ENCODE data around the gene BBS7. TPM values are rescaled to one million over a fixed set of nuclear protein-coding genes. Genes with fewer than 3 reads are reported as not detected.
A peak's percentile ranks its signal among the peaks of the same experiment; 100 is the strongest.

Gene BBS7
- 10 to 100 TPM in 2 of 5 experiments, 1 to 10 TPM in 3; 3.7 to 13.1 (median 8.1) TPM for total RNA-seq
- 1 to 10 TPM; 7.9 to 8.1 TPM for polyA plus RNA-seq
- total RNA-seq, result 7.3 reads per million, percentile 30 among the genes with 10 or more reads in this experiment

- Mint-ChIP-seq H3K9me3 (no peaks in the 10 kb centered on the region), H3K27me3 (peaks cover 0 to 30% (median 12%) of the 10 kb centered on the region in 5 donors), H3K36me3 (peaks cover 3 to 18% (median 17%) of the 10 kb centered on the region in 5 donors), H3K4me3 (peak within 1 kb of the TSS; percentile 88 to 98 (median 97)), H3K4me1 (peaks cover 9 to 17% (median 15%) of the 10 kb centered on the region in 7 donors), H3K27ac (peak within 1 kb of the TSS; percentile 69 to 95 (median 90))
- Histone ChIP-seq H3K4me3 (ENCODE audit: low read length) (peak within 1 kb of the TSS; percentile 99), H3K9me3 (ENCODE audit: control insufficient read depth in 2 of 3, low read length in 3 of 3) (no peaks in the 10 kb centered on the region), H3K27ac (ENCODE audit: low read depth, low read length) (peak within 1 kb of the TSS; percentile 77), H3K27me3 (ENCODE audit: control insufficient read depth in 2 of 2, insufficient read depth in 2 of 2, low read length in 2 of 2) (no peaks in the 10 kb centered on the region), H3K36me3 (ENCODE audit: control insufficient read depth in 2 of 3, insufficient read depth in 3 of 3, low read length in 3 of 3) (peaks cover 0 to 7% (median 0%) of the 10 kb centered on the region in 3 experiments), H3K4me1 (ENCODE audit: control insufficient read depth in 2 of 2, insufficient read depth in 2 of 2, low read length in 2 of 2) (peaks cover 0 to 10% of the 10 kb centered on the region in 2 donors)
- ChIA-PET POLR2A (interaction anchor here (0.9 to 1.9 kb wide), 5 partner anchors 8 to 70 kb away, joined by 3 to 4 read pairs (median 4); partner anchors contain the start of gene EXOSC9), CTCF (interaction anchor here (0.6 to 0.9 kb wide), 3 partner anchors 30 to 1037 kb away, joined by 3 to 5 read pairs (median 5); no protein-coding TSS in a partner anchor)
- intact Hi-C loops (cut with micrococcal nuclease), result loop anchor here (1.0 to 10.0 kb wide), 11 partner anchors 31 to 1053 kb away; partner anchors contain the start of genes BBS12 (in 2 of the 2), BLTP1 (in 2 of the 2), EXOSC9 (in 2 of the 2) and ANXA5 (in 1 of the 2)
- peak; percentile 98 for ATAC-seq
- DNase-seq, result peak; percentile 79 to 93 (median 89)
Measured at GRCh38 chr4:121869841-121870822, at the start of gene BBS7. TSS of gene BBS7 (minus strand) at chr4:121870474. CDS start at chr4:121870313, 161 bp downstream.

- CTCF ChIA-PET, result no interaction called here
- POLR2A ChIA-PET, result no interaction called here
- H3K9me3 Mint-ChIP-seq, result peaks cover 0 to 4% (median 0%) of the 10 kb centered on the region in 11 donors
- no peak for ATAC-seq
- Histone ChIP-seq H3K27me3 (ENCODE audit: control insufficient read depth in 2 of 2, insufficient read depth in 2 of 2, low read length in 2 of 2) (no peaks in the 10 kb centered on the region), H3K36me3 (ENCODE audit: control insufficient read depth in 2 of 3, insufficient read depth in 3 of 3, low read length in 3 of 3) (no peaks in the 10 kb centered on the region), H3K9me3 (ENCODE audit: control insufficient read depth in 2 of 3, low read length in 3 of 3) (no peaks in the 10 kb centered on the region), H3K4me3 (ENCODE audit: low read length) (no peak overlapping the region), H3K27ac (ENCODE audit: low read depth, low read length) (no peak overlapping the region), H3K4me1 (ENCODE audit: control insufficient read depth in 2 of 2, insufficient read depth in 2 of 2, low read length in 2 of 2) (no peaks in the 10 kb centered on the region)
- no peak for DNase-seq
- intact Hi-C loops (cut with micrococcal nuclease), result no loop called here
- H3K4me1 Mint-ChIP-seq, result peaks cover 0 to 6% (median 4%) of the 10 kb centered on the region in 7 donors
- peaks cover 0 to 8% (median 0%) of the 10 kb centered on the region in 5 donors for H3K27me3 Mint-ChIP-seq
- no peaks in the 10 kb centered on the region for H3K36me3 Mint-ChIP-seq
- no peak overlapping the region for H3K4me3 Mint-ChIP-seq
- H3K27ac Mint-ChIP-seq, result no peak overlapping the region
Measured at GRCh38 chr4:121913667-121914066, 43.4 kb upstream of the BBS7 start.

GRCh38 chr4:121908346-121908745 lies 38.1 kb upstream of the BBS7 start:
- H3K27me3 Mint-ChIP-seq, result peaks cover 11 to 23% (median 15%) of the 10 kb centered on the region in 5 donors
- CTCF ChIA-PET, result no interaction called here
- intact Hi-C loops (cut with micrococcal nuclease), result loop anchor here in 1 of 2 donors (10.0 kb wide), 1 partner anchor 406 kb away; no protein-coding TSS in a partner anchor
- H3K27ac ChIP-seq (ENCODE audit: low read depth, low read length), result no peak overlapping the region
- H3K4me3 ChIP-seq (ENCODE audit: low read length), result no peak overlapping the region
- H3K27ac Mint-ChIP-seq, result no peak overlapping the region
- H3K4me1 Mint-ChIP-seq, result no peaks in the 10 kb centered on the region
- ATAC-seq, result no peak
- no peak for DNase-seq
- H3K4me3 Mint-ChIP-seq, result no peak overlapping the region
- H3K36me3 ChIP-seq (ENCODE audit: control insufficient read depth in 2 of 3, insufficient read depth in 3 of 3, low read length in 3 of 3), result no peaks in the 10 kb centered on the region
- POLR2A ChIA-PET, result no interaction called here
- no peaks in the 10 kb centered on the region for H3K4me1 ChIP-seq (ENCODE audit: control insufficient read depth in 2 of 2, insufficient read depth in 2 of 2, low read length in 2 of 2)
- no peaks in the 10 kb centered on the region for H3K27me3 ChIP-seq (ENCODE audit: control insufficient read depth in 2 of 2, insufficient read depth in 2 of 2, low read length in 2 of 2)
- peaks cover 0 to 4% (median 0%) of the 10 kb centered on the region in 11 donors for H3K9me3 Mint-ChIP-seq
- H3K36me3 Mint-ChIP-seq, result no peaks in the 10 kb centered on the region
- no peaks in the 10 kb centered on the region for H3K9me3 ChIP-seq (ENCODE audit: control insufficient read depth in 2 of 3, low read length in 3 of 3)

GRCh38 chr4:121900132-121900983 lies 30.1 kb upstream of the BBS7 start:
- H3K9me3 Mint-ChIP-seq, result peaks cover 0 to 3% (median 0%) of the 10 kb centered on the region in 11 donors
- ChIA-PET POLR2A (interaction anchor here (0.7 to 1.2 kb wide), 2 partner anchors 30 to 99 kb away, joined by 3 read pairs; partner anchors contain the start of genes BBS7 and EXOSC9), CTCF (interaction anchor here (0.6 to 2.2 kb wide), 11 partner anchors 10 to 817 kb away, joined by 3 to 18 read pairs (median 4); partner anchors contain the start of gene BBS7)
- H3K4me1 ChIP-seq (ENCODE audit: control insufficient read depth in 2 of 2, insufficient read depth in 2 of 2, low read length in 2 of 2), result peaks cover 0 to 3% of the 10 kb centered on the region in 2 donors
- H3K27me3 Mint-ChIP-seq, result peaks cover 11 to 24% (median 13%) of the 10 kb centered on the region in 5 donors
- H3K27me3 ChIP-seq (ENCODE audit: control insufficient read depth in 2 of 2, insufficient read depth in 2 of 2, low read length in 2 of 2), result no peaks in the 10 kb centered on the region
- H3K9me3 ChIP-seq (ENCODE audit: control insufficient read depth in 2 of 3, low read length in 3 of 3), result no peaks in the 10 kb centered on the region
- no peak overlapping the region for H3K4me3 Mint-ChIP-seq
- DNase-seq (peak in 8 of 9 donors; percentile 33 to 59 (median 54)), ATAC-seq (peak; percentile 87)
- H3K36me3 Mint-ChIP-seq, result no peaks in the 10 kb centered on the region
- H3K4me1 Mint-ChIP-seq, result peaks cover 0 to 16% (median 9%) of the 10 kb centered on the region in 7 donors
- peak overlapping the region in 6 of 9 donors; percentile 1 to 84 (median 57) for H3K27ac Mint-ChIP-seq
- intact Hi-C loops (cut with micrococcal nuclease), result loop anchor here (1.0 to 10.0 kb wide), 11 partner anchors 30 to 1030 kb away; partner anchors contain the start of gene BBS7 (in 1 of the 2)
- H3K27ac ChIP-seq (ENCODE audit: low read depth, low read length), result no peak overlapping the region
- no peaks in the 10 kb centered on the region for H3K36me3 ChIP-seq (ENCODE audit: control insufficient read depth in 2 of 3, insufficient read depth in 3 of 3, low read length in 3 of 3)
- H3K4me3 ChIP-seq (ENCODE audit: low read length), result no peak overlapping the region

GRCh38 chr4:121898150-121898549 lies 27.9 kb upstream of the BBS7 start:
- no peaks in the 10 kb centered on the region for H3K9me3 ChIP-seq (ENCODE audit: control insufficient read depth in 2 of 3, low read length in 3 of 3)
- Mint-ChIP-seq H3K36me3 (no peaks in the 10 kb centered on the region), H3K27ac (peak overlapping the region in 4 of 9 donors; percentile 4 to 38 (median 16)), H3K9me3 (peaks cover 0 to 3% (median 0%) of the 10 kb centered on the region in 11 donors), H3K4me3 (peak overlapping the region in 5 of 10 donors; percentile 18 to 64 (median 56)), H3K4me1 (peaks cover 0 to 16% (median 9%) of the 10 kb centered on the region in 7 donors), H3K27me3 (peaks cover 0 to 24% (median under 1%) of the 10 kb centered on the region in 5 donors)
- intact Hi-C loops (cut with micrococcal nuclease), result no loop called here
- peaks cover 0 to 3% of the 10 kb centered on the region in 2 donors for H3K4me1 ChIP-seq (ENCODE audit: control insufficient read depth in 2 of 2, insufficient read depth in 2 of 2, low read length in 2 of 2)
- POLR2A ChIA-PET, result interaction anchor here (0.5 kb wide), 1 partner anchor 818 kb away, joined by 3 read pairs; no protein-coding TSS in a partner anchor
- DNase-seq (peak in 4 of 9 donors; percentile 7 to 10 (median 10)), ATAC-seq (peak; percentile 45)
- no peak overlapping the region for H3K27ac ChIP-seq (ENCODE audit: low read depth, low read length)
- H3K27me3 ChIP-seq (ENCODE audit: control insufficient read depth in 2 of 2, insufficient read depth in 2 of 2, low read length in 2 of 2), result no peaks in the 10 kb centered on the region
- CTCF ChIA-PET, result interaction anchor here (0.7 kb wide), 1 partner anchor 9 kb away, joined by 4 read pairs; no protein-coding TSS in a partner anchor
- no peaks in the 10 kb centered on the region for H3K36me3 ChIP-seq (ENCODE audit: control insufficient read depth in 2 of 3, insufficient read depth in 3 of 3, low read length in 3 of 3)
- no peak overlapping the region for H3K4me3 ChIP-seq (ENCODE audit: low read length)
